Stimulated activated CD4-positive, alpha-beta T cell treated with anti-CD3 and anti-CD28 coated beads, Interleukin-12 subunit alpha, Interleukin-12 subunit beta, amount 100 ng/mL, for 4 hours (primary cell): Measurements from ENCODE around the gene RWDD1.

Experiments
- DNase-seq: peaks from one replicate; pipeline ENCODE4 v3.0.0-alpha.2; 2020

RWDD1 gene, protein sequence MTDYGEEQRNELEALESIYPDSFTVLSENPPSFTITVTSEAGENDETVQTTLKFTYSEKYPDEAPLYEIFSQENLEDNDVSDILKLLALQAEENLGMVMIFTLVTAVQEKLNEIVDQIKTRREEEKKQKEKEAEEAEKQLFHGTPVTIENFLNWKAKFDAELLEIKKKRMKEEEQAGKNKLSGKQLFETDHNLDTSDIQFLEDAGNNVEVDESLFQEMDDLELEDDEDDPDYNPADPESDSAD

DNA sequence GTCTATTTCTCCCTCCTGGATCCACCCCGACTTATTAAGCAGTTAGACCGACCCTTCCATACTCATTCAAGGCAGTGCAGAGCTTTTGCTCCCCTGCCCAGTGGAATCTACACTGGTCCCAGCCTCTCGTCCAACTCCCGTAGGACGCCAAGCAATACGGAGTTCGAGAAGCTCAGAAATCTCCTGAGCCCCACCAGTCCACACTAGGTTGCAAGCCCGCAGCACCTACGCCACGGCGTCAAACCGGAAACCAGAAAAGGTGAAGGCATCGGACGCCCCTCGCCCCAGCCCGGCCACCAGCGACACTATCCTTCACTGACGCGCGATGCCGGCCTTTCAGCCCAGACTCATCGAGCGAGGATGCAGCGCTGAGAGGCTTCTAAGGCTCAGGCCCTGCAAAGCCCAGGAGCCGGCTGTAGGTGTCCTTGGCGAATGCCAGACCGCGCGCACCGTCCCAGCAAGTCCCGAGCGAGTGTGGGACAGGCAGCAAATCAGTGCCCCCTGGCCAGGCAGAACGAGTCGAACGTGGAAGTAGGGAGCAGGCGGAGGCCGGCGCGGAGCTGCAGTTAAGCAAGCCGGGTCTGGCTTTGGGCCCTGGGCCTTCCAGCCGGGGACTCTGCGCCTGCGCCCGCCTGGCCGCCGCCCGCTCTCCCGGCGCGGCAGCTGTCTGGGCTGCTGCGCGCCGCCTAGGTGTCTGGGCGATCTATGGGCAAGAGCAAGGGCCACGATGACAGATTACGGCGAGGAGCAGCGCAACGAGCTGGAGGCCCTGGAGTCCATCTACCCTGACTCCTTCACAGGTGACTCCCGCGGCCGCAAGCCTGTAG lies at the start of gene RWDD1:
TSS of gene RWDD1 (plus strand) at position 649 of the 827 bp plus-strand sequence. CDS start at position 728, 79 bp downstream.
- DNase-seq = peak; percentile 96

DNA sequence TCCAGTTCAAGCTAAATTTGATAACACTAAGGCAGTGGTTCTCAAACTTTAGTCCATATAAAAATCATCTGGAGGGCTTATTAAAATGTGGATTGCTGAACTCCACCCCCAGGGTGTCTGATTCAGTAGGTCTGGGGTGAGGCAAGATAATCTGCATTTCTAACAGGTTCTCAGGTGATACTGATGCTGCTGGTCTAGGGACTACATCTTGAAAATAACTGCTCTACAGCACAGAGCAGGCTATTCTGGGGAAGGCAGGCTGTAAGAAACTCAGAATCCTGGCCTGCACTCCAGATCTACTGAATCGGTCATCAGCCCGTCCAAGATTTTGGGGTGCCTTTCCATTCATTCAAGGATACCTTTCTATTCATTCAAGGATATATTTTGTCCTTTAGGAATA lies 48.4 kb upstream of the RWDD1 start:
- DNase-seq = no peak

DNA sequence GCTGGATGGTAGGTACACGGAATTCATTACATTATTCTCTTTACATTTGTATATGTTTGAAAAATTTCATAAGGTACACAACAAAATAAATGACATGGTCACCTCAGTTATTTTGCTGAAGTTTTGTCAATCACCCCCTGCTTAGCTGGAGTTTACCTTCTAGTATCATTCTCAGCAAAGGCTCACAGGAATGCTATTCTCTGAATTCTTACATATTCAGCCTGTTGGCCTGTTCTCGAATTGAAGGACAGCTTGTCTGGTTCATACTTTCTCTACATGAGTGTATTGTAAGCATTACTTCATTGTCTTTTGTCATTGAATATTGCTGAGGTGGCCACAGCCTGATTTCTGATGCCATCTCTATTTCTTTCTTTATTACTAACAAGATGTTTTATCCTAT lies 47.1 kb upstream of the RWDD1 start:
- DNase-seq = no peak

DNA sequence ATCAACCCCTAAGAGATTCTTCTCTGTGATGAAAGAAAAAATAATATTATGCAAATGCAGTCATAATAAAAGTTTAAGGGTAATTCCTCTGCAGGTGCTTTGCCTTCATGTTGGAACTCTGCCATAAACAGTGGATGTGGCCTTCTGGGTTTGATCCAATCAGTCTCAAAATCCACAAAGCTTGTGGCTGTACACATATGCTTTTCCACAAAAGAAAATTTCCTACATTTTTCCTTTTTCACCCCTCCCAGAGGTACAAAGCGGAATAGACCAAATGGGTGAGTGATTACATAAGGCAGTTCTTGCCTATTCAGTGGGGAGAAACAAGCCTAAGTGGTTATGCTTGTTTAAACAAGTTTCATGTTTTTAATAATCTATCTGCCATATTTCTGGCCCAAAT lies 43.2 kb upstream of the RWDD1 start:
- DNase-seq = no peak

DNA sequence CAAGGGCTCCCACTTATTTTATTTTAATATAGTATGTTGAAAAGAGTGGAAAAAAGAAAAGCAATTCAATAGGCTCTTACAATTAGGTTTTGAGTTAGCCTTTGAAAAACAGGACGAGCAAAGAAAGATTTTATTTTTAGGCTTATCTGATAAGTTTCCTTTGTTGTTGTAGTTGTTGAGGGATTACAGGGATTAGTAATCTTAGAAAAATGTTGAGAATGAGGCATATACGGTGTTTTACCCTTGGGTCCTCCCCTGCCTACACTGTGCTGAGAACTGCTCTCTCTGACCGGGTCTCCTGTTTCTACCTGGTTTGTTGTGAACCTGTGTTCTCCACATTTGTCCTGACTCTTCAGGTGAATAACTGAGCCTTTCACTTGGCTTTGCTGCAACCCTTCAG lies 42.5 kb upstream of the RWDD1 start:
- DNase-seq = no peak

DNA sequence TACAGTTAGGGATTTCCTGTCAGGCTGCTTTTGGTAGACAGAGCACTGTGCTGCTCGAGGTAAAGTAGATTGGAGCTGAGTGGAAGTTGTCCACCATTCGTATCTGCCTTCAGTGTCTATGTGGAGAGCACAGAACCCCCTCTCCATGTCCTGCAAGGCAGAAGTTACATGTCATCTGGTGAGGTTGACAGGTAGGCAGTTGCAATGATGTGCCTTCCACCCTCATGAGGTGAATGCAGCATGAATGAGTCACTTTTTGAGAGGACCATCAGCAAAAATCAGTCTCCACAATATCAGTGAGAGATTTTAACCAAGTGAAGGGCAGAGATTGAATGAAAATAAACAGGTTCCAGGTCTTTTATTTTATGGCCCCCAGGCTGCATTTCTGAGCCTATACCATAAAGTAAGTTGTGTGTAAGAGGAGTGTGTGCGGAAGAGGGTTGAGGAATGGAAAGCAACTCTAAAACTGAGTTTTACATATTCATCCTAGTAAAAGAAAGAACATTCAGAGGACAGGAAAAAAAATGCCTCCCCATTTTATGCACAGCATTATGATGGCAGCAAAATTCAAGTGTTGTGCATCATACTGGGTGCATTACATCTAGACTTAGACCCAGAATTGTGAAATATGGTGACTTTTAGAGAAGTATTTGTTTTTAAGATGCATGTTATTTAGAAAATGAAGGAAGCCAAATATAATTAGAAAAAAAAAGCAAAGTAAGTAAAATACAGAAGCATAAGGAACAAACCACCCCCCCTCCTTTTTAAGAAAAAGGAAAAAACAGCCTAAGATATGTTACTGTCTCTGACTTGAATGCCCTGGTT lies 41.6 kb upstream of the RWDD1 start:
- DNase-seq = no peak

DNA sequence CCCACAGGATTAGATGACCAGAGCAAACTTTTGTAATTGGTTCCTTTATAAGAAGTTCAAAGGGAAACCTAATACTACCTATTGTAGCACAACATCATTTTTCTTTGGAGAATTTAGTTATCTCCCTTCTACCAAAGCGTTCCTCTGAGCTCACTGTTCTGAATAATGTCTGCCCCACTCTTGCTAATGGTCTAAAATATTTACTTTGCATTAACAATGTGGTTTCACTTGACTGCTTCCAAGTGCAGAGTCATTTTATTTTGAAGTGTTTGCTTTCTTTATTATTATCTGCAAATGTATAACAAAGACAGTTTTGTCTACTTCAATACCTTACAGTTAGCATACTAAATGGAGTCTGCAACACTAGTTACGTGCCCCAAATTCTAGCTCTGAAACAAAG lies 40.9 kb upstream of the RWDD1 start:
- no peak for DNase-seq

DNA sequence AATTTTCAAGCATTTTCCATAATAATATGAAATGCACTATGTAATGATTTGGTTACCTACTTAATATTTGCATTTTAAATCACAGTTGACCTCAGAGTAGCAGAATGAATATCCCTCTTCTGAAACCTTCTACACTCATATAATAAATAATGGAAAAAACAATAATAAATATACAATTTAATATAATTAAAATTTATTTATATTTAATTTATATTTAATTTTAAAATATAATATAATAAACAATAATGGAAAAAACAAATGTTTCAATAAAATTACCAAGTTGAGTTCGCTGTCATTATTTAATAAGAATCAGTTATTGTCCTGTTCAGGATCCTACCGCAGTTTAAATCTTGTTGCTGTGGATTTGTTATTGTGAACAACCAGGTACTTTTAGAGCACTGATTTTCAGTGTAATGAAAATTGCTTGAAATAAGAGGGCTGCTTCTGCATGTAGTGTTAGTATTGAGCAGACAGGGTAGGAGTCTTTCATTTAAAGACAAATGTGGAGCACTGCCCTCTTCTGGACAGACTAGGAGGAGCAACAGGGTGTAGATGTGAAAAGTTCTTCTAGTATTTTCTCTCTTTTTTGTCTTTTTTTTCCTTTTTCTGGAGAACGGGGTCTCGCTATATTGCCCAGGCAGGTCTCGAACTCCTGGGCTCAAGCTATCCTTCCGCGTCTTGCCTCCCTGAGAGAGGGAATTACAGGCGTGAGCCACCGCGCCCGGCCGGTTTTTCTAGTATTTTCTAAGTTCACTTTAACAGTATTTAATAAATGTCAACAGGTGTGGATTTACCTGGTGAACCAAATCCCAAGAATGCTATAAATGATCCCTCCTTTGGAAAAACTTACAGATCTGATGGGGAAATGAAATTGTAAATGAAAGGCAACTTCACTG lies 39.4 kb upstream of the RWDD1 start:
- DNase-seq = peak; percentile 41

DNA sequence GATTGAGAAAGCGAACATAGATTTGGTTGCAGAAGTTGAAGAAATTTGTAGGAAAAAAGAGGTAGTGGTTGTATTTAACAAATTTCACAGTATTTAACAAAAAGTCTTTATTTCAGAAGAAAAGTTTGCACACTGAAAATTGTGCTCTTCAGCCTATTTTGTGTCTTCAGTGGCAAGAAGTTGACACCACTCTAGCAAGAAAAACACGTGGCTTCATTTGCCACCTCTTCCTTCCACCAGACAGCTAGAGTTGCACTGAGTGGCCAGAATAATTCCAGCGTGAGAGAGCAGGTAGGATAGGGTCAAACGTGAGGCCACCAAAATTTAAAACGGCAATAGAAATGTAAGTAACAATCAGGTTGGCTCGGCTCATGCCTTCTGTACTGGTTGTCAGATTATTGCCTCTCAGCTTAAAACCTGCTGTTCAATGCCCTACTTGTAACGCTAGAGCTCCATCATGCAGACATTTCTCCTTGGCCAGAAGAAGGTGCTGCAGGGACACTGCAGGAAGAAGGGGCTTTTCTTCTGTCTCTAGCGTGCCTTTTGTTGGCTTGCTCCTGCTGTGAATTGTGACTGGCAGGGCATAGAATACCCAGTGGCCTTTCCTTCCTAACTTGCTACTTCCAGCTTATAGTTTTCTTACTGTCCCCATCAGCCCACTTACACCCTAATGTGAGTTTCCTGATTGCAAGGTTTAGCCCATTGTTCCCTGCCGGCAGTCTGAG lies 37.9 kb upstream of the RWDD1 start:
- no peak for DNase-seq

DNA sequence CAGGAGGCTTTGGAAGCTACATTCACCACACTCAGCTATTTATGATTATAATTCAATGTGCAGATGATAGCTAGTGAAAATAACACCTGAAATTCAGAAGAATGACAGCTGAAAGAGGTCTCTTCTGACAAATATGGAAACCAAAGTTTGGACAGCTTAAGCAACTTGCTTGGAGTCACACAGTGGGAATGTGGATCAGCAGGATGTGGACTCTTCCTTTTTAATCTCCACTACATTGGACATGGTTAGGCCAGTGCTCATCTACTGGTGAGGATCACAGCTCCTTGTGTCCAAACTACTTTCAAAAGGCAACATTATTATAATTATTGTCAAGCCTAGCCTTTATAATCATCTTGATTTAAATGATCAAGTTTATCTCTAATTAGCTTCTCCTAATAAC lies 36.2 kb upstream of the RWDD1 start:
- no peak for DNase-seq

DNA sequence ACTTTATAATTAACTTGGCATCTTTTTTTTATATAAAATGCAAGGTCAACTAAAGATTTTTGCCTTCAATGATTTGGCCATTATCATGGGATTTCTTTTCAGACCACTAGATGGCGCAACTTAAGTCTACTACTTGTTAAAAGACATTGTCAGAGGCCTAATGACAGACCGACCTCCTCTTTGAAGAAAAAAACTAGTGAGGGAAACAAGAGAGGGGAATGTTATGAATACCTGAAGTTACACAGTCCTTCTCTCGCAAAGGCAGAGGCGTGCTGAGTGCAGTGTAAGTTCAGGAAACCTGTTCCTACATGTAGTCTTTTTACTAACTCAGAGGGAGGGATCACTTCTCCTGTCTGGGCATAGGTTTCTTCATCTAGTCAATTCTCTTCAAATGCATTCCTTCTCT lies 35.1 kb upstream of the RWDD1 start:
- no peak for DNase-seq

DNA sequence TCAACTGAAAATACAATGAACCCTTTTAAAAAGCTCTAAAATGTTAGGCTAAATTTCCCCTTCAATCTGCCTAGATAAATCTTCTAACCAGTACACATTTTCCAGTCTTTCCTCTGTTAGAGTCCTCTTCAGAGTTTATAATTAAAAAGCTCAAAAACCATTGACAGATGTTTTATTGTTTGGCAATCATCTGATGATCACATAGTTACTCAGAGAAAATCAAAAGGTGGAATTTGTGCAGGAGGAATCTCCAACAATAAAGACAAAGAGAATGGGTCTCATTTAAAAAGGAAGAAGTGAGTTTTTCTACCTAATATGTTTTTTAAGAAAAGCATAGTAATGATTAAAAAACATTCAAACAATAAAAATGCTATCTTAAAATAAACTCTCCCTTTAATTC lies 28.9 kb upstream of the RWDD1 start:
- DNase-seq = no peak

DNA sequence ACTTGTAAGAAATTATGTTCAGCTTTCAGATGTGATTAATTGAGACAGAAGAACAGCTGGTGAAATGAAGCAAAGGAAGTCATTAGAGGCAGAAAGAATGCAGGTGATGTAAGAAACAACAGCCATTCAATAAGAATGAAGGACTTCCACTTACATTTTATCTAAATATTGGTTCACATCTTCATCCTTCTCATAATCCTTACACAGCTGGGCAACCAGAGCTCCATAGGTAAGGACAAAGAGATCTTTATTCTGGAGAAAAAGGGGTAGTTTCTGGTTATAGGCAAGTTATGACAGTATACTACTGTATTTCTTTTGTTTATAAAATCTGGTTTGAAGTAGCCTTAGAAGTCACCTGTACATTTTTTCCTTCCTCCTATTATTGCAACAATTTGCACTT lies 28.2 kb upstream of the RWDD1 start:
- no peak for DNase-seq

DNA sequence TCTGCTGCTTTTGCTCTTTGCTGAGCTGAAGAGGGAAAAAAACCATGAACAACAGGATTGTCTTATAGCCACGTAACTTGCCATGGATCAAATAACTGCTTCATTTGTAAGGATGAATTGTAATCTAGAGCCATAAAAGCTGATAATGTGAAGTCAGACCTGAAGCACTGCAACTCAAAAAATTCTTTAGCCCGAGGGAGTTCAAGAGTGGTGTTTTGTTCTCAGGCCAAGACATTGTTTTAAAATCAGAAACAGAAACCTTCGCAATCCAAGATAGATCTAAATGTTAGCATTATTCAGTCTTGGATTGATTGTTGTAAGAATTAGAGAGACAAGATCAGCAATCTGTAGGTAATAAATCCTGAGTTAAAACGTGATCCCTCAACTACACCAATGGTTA lies 25.7 kb upstream of the RWDD1 start, which contains the start of gene TRAPPC3L:
TSS of gene TRAPPC3L (minus strand) at position 34 of the 400 bp plus-strand sequence. CDS start 170 bp downstream, outside the sequence.
- DNase-seq = no peak

DNA sequence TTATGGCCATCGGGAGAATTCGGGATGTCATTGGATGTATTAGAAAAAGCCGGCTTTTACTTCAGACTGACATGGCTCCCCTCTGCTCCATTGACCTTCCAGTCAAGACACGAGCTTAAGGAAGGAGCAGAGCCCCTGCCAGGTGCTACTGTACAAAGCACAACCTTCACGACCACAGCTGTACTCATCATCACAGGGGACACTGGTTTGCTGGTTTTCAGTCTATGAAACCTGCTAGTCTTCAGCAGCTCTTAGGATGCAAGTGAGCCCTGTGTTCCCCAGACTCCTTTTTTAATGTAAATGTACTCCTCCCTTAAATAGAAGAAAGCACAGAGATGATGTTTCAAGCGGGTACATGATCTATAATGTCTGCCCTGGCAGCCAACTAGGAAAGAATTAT lies 23.9 kb upstream of the RWDD1 start:
- no peak for DNase-seq

DNA sequence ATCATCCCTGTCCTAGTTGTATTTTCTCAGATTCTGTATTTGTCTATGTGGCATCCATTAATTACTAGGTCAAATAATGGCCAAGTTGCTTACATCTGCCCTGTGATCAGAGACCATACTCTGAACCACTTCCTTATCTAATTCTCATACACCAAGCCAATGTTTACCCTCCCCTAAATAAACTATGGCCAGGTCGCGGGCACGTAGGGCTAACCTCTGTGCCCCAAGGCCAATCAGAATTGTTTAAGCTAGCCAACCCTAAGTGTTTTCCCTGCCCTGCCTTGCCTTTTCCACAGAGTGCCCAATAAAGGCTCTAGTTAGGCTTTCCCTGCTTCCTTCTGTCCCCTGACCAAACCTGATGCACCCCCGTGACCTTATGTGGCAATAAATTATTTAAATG lies 20.5 kb upstream of the RWDD1 start:
- no peak for DNase-seq

DNA sequence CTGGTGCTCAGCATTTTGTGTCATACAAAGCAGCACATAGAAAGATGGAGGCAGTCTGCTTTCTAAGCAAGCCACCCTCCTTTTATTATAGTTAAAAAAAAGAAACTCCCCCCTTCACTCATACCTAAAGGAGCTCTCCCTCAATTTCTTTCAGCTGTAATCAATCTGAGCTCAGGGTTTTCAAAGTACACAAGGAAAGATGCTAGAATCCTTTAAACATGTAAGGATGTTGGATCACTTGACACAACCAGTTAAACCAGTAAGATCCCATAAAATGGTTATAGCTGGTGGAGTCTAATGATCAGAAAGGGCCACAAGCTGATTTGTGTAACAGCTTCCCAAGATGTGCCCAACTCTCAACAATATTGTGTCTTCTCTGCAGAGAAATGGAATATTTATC lies 17.9 kb upstream of the RWDD1 start, which contains the start of gene CALHM4:
TSS of gene CALHM4 (plus strand) at position 301 of the 400 bp plus-strand sequence. CDS start at position 344, 43 bp downstream.
- no peak for DNase-seq

DNA sequence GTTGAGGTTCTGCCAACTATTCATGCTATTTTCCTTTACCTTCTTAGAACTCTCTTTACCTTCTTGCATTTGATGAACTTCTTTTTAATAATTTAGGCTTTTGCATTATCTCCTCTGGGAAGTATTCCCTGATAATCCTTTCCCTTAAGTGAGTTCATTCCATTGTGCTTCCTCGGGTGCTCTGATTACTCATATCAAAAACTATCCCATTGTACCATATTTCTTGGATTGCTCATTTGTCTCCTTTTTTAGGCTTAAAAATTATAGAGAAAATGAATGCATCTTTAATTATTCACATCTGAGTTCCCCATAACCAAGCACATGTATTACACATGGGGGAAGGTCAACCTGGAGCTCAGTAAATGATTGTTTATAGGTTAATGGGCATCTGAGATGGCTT lies 15.2 kb upstream of the RWDD1 start:
- no peak for DNase-seq

DNA sequence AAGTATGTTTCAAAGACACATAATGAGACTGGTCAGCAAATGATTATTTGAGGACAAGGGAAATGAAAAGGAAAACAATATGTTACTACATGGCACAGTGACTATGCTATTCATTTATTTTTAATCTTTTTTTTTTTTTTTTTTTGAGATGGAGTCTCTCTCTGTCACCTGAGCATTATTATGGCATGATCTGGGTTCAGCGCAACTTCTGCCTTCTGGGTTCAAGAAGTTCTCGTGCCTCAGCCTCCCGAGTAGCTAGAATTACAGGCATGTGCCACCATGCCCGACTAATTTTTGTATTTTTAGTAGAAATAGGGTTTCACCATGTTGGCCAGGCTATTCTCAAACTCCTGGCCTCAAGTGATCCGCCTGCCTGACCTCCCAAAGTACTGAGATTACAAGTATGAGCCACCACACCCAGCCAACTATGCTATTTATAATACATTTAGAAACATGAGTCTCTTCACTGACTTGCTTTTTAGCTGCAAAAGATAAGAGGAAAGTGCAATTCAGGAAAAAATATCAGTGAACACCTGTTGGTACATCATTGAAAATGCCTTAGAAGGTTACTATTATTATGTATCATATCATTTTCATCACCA lies 14.4 kb upstream of the RWDD1 start:
- DNase-seq = no peak

DNA sequence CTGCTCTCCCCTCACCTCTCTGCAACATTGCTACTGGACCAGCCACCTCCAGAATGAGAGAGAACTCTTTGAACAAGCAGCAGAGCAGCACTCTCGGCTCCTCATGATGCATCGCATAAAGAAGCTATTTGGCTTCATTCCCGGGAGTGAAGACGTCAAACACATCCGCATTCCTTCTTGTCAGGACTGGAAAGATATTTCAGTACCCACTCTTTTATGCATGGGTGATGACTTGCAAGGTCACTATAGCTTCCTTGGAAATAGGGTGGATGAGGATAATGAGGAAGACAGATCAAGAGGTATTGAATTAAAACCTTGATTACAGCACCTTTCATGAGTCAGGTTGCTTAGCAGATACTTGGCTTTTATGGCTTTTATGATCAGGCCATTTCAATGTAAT lies 13.4 kb upstream of the RWDD1 start:
- no peak for DNase-seq

DNA sequence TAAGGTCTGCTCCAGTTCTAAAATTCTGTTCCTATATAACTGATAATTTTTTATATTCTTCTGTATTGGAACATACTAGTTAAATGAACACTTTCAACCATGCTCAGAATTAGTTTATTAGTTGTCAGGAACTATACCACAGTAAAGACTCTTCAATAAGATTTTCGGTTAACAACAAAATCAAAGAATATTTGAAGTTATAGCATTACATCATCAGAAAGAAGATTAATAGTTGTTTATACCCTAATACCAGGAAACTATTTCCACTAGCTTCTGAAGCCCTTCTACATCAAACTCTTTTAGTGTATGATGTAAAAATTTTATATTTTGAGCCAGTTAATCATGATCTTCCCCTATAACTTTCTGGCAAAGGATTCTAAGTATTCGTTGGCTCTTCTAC lies 11.2 kb upstream of the RWDD1 start:
- no peak for DNase-seq
